HL-60 (cell line): ENCODE data around the gene TENM4.

Experiments used
- POLR2AphosphoS5 ChIP-seq: IDR thresholded peaks from 2 replicates; pipeline ENCODE4 v1.6.1; 2012; ENCODE audit warnings: low read depth
- TF ChIP-seq, protein P1 (sequence below): IDR thresholded peaks from one replicate; pipeline ENCODE4 v1.5.1; 2011; ENCODE audit warnings: low read length, control low read depth, inconsistent platforms; ENCODE audit not compliant: insufficient read depth

- TF ChIP-seq, protein P1, sequence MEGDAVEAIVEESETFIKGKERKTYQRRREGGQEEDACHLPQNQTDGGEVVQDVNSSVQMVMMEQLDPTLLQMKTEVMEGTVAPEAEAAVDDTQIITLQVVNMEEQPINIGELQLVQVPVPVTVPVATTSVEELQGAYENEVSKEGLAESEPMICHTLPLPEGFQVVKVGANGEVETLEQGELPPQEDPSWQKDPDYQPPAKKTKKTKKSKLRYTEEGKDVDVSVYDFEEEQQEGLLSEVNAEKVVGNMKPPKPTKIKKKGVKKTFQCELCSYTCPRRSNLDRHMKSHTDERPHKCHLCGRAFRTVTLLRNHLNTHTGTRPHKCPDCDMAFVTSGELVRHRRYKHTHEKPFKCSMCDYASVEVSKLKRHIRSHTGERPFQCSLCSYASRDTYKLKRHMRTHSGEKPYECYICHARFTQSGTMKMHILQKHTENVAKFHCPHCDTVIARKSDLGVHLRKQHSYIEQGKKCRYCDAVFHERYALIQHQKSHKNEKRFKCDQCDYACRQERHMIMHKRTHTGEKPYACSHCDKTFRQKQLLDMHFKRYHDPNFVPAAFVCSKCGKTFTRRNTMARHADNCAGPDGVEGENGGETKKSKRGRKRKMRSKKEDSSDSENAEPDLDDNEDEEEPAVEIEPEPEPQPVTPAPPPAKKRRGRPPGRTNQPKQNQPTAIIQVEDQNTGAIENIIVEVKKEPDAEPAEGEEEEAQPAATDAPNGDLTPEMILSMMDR, result no peak
- no peak for TF ChIP-seq POLR2AphosphoS5
Measured at GRCh38 chr11:79195209-79195608, 245.6 kb downstream of the TENM4 start.
